ENCODE measurements around the gene PIP5K1B. TPM values are rescaled to one million over a fixed set of nuclear protein-coding genes. Genes with fewer than 3 reads are reported as not detected.

The PIP5K1B gene
- total and polyA plus RNA-seq, 2 experiments from 2014 or later: 1.3 to 2.8 TPM

DNA sequence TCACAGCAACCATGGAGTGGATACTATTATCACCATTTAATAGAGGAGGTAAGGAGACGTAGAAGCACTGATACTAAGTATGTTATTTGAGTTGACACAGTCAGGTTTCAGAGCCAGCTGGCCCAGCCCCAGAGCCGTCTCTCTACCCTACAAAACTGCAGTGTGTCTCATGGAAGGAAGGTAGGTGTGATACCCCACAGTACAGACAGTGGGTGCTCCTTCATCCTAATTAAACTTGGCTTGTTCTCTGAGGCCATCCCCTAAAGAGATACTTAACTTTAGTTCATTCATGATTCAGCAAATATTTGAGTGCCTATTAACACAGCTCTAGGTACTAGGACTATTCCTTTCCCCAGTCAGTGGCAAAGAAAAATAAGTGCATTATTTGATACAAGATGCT is 22.6 kb downstream of the PIP5K1B start:
- Histone ChIP-seq H3K36me3 (ENCODE audit: insufficient read depth) (no peaks in the 10 kb centered on the region), H3K4me3 (no peak overlapping the region), H3K27me3 (ENCODE audit: insufficient read depth) (no peaks in the 10 kb centered on the region), H2AFZ (no peak overlapping the region), H4K20me1 (replicated peaks; ENCODE audit: insufficient read depth) (no peaks in the 10 kb centered on the region), H3K79me2 (replicated peaks; ENCODE audit: insufficient read depth) (0 out of 2 replicates have a peak, but pooled peaks cover 3% of the 10 kb centered on the region), H3F3A (replicated peaks; ENCODE audit: low read depth) (no peaks in the 10 kb centered on the region), H3K4me2 (no peak overlapping the region), H3K27ac (ENCODE audit: low read depth) (no peak overlapping the region), H3K9me2 (ENCODE audit: insufficient read depth) (no peaks in the 10 kb centered on the region; the same call in 1 of the 2 replicates), H3K4me1 (ENCODE audit: insufficient read depth) (peaks cover 11% of the 10 kb centered on the region)
- Mint-ChIP-seq H3K27ac (peak overlapping the region; percentile 2; the same call in 1 of the 2 replicates), H3K9me3 (no peaks in the 10 kb centered on the region), H3K36me3 (ENCODE audit: low read depth) (no peaks in the 10 kb centered on the region), H3K27me3 (ENCODE audit: insufficient read depth, low read depth, poor library complexity) (no peaks in the 10 kb centered on the region), H3K4me1 (peaks cover 12% of the 10 kb centered on the region), H3K4me3 (no peak overlapping the region)
- ATAC-seq: no peak
- TF ChIP-seq, protein P1, sequence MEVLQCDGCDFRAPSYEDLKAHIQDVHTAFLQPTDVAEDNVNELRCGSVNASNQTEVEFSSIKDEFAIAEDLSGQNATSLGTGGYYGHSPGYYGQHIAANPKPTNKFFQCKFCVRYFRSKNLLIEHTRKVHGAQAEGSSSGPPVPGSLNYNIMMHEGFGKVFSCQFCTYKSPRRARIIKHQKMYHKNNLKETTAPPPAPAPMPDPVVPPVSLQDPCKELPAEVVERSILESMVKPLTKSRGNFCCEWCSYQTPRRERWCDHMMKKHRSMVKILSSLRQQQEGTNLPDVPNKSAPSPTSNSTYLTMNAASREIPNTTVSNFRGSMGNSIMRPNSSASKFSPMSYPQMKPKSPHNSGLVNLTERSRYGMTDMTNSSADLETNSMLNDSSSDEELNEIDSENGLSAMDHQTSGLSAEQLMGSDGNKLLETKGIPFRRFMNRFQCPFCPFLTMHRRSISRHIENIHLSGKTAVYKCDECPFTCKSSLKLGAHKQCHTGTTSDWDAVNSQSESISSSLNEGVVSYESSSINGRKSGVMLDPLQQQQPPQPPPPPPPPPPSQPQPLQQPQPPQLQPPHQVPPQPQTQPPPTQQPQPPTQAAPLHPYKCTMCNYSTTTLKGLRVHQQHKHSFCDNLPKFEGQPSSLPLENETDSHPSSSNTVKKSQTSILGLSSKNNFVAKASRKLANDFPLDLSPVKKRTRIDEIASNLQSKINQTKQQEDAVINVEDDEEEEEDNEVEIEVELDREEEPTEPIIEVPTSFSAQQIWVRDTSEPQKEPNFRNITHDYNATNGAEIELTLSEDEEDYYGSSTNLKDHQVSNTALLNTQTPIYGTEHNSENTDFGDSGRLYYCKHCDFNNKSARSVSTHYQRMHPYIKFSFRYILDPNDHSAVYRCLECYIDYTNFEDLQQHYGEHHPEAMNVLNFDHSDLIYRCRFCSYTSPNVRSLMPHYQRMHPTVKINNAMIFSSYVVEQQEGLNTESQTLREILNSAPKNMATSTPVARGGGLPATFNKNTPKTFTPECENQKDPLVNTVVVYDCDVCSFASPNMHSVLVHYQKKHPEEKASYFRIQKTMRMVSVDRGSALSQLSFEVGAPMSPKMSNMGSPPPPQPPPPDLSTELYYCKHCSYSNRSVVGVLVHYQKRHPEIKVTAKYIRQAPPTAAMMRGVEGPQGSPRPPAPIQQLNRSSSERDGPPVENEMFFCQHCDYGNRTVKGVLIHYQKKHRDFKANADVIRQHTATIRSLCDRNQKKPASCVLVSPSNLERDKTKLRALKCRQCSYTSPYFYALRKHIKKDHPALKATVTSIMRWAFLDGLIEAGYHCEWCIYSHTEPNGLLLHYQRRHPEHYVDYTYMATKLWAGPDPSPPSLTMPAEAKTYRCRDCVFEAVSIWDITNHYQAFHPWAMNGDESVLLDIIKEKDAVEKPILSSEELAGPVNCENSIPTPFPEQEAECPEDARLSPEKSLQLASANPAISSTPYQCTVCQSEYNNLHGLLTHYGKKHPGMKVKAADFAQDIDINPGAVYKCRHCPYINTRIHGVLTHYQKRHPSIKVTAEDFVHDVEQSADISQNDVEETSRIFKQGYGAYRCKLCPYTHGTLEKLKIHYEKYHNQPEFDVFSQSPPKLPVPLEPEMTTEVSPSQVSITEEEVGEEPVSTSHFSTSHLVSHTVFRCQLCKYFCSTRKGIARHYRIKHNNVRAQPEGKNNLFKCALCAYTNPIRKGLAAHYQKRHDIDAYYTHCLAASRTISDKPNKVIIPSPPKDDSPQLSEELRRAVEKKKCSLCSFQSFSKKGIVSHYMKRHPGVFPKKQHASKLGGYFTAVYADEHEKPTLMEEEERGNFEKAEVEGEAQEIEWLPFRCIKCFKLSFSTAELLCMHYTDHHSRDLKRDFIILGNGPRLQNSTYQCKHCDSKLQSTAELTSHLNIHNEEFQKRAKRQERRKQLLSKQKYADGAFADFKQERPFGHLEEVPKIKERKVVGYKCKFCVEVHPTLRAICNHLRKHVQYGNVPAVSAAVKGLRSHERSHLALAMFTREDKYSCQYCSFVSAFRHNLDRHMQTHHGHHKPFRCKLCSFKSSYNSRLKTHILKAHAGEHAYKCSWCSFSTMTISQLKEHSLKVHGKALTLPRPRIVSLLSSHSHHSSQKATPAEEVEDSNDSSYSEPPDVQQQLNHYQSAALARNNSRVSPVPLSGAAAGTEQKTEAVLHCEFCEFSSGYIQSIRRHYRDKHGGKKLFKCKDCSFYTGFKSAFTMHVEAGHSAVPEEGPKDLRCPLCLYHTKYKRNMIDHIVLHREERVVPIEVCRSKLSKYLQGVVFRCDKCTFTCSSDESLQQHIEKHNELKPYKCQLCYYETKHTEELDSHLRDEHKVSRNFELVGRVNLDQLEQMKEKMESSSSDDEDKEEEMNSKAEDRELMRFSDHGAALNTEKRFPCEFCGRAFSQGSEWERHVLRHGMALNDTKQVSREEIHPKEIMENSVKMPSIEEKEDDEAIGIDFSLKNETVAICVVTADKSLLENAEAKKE (CRISPR knock-in tag; IDR thresholded peaks at IDR 0.05): no peak
- no peak for TF ChIP-seq STAT1 (IDR thresholded peaks at IDR 0.05; ENCODE audit: unreplicated experiment)
- TF ChIP-seq, protein P2, sequence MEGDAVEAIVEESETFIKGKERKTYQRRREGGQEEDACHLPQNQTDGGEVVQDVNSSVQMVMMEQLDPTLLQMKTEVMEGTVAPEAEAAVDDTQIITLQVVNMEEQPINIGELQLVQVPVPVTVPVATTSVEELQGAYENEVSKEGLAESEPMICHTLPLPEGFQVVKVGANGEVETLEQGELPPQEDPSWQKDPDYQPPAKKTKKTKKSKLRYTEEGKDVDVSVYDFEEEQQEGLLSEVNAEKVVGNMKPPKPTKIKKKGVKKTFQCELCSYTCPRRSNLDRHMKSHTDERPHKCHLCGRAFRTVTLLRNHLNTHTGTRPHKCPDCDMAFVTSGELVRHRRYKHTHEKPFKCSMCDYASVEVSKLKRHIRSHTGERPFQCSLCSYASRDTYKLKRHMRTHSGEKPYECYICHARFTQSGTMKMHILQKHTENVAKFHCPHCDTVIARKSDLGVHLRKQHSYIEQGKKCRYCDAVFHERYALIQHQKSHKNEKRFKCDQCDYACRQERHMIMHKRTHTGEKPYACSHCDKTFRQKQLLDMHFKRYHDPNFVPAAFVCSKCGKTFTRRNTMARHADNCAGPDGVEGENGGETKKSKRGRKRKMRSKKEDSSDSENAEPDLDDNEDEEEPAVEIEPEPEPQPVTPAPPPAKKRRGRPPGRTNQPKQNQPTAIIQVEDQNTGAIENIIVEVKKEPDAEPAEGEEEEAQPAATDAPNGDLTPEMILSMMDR (conservative IDR thresholded peaks at IDR 0.05; ENCODE audit: low read depth in 2 of 2): 0 out of 4 replicates have a peak, but pooled peaks of 1 of the 2 experiments have one; percentile 1
- no peak for TF ChIP-seq ZNF331 (CRISPR knock-in tag; IDR thresholded peaks at IDR 0.05; ENCODE audit: low read depth)
- TF ChIP-seq, protein P3, sequence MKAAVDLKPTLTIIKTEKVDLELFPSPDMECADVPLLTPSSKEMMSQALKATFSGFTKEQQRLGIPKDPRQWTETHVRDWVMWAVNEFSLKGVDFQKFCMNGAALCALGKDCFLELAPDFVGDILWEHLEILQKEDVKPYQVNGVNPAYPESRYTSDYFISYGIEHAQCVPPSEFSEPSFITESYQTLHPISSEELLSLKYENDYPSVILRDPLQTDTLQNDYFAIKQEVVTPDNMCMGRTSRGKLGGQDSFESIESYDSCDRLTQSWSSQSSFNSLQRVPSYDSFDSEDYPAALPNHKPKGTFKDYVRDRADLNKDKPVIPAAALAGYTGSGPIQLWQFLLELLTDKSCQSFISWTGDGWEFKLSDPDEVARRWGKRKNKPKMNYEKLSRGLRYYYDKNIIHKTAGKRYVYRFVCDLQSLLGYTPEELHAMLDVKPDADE (IDR thresholded peaks at IDR 0.05): no peak
- no peak for DNase-seq (ENCODE audit: low spot score)

Data from GM23338 (cell line).